IMR-90 (cell line): ENCODE measurements around the gene GLS. TPM values are rescaled to one million over a fixed set of nuclear protein-coding genes. Genes with fewer than 3 reads are reported as not detected.

Source experiments
- ATAC-seq: fragments of 200-7000 bp; cut with Tn5 transposase; 2 replicates; pipeline ENCODE4 v1.9.1; 2020; ENCODE audit warnings: low read depth, mild to moderate bottlenecking, moderate library complexity
- BruUV-seq: library from RNA; stranded (reverse); fragments of 400-500 nt; replicated peaks from 2 replicates; lab custom pipeline; 2021; lab: Mats Ljungman, UMichigan
- CTCF ChIA-PET: fragments of 300-600 bp; formaldehyde crosslinking; extraction: SDS; loops from one replicate; lab custom pipeline; 2021; ENCODE audit warnings: antibody characterized with exemption; lab: Yijun Ruan, JAX
- POLR2A ChIA-PET: fragments of 300-600 bp; sonication (Branson Sonifier 250); formaldehyde crosslinking; loops from one replicate; lab custom pipeline; 2022; ENCODE audit warnings: antibody characterized with exemption; ENCODE audit not compliant: unreplicated experiment; lab: Charles Lee
- DNase-seq: peaks from one replicate; pipeline ENCODE4 v3.0.0; 2013
- H2AFZ ChIP-seq: replicated peaks from 2 replicates; pipeline ENCODE3; 2013; ENCODE audit warnings: low read length, mild to moderate bottlenecking; ENCODE audit not compliant: poor library complexity
- H2AK5ac ChIP-seq: 2 replicates; pipeline ENCODE4 v1.6.1; 2013; ENCODE audit warnings: low read depth, low read length, inconsistent platforms
- H2AK9ac ChIP-seq: replicated peaks from 2 replicates; pipeline ENCODE3; 2013; ENCODE audit warnings: mild to moderate bottlenecking, low read depth, low read length, moderate library complexity; ENCODE audit not compliant: poor library complexity
- H2BK120ac ChIP-seq: 2 replicates; pipeline ENCODE4 v1.6.1; 2013; ENCODE audit warnings: low read depth, low read length, inconsistent platforms
- H2BK15ac ChIP-seq: 3 replicates; pipeline ENCODE4 v1.6.1; 2013; ENCODE audit warnings: low read depth, low read length, inconsistent platforms
- H2BK20ac ChIP-seq: 2 replicates; pipeline ENCODE4 v1.6.1; 2013; ENCODE audit warnings: low read depth, mild to moderate bottlenecking, inconsistent platforms, low read length, moderate library complexity
- H2BK5ac ChIP-seq: 2 replicates; pipeline ENCODE4 v1.6.1; 2013; ENCODE audit warnings: mild to moderate bottlenecking, low read depth, low read length, inconsistent platforms; ENCODE audit not compliant: poor library complexity, severe bottlenecking
- H3K14ac ChIP-seq: replicated peaks from 2 replicates; pipeline ENCODE4 v1.6.1; 2013; ENCODE audit warnings: low read depth, low read length, inconsistent platforms
- H3K18ac ChIP-seq: 2 replicates; pipeline ENCODE4 v1.6.1; 2013; ENCODE audit warnings: low read depth, low read length, control low read depth
- H3K23ac ChIP-seq: 2 replicates; pipeline ENCODE4 v1.6.1; 2013; ENCODE audit warnings: low read depth, low read length, inconsistent platforms
- H3K27ac ChIP-seq: 2 replicates; pipeline ENCODE4 v1.5.1; 2013; ENCODE audit warnings: mild to moderate bottlenecking, control low read depth, low read length; ENCODE audit not compliant: insufficient read depth
- H3K27me3 ChIP-seq: 2 replicates; pipeline ENCODE4 v1.6.1; 2013; ENCODE audit warnings: low read length; ENCODE audit not compliant: control insufficient read depth, insufficient read depth
- H3K36me3 ChIP-seq: 2 replicates; pipeline ENCODE4 v1.6.1; 2013; ENCODE audit warnings: low read length, mixed read lengths; ENCODE audit not compliant: control insufficient read depth, insufficient read depth
- H3K4ac ChIP-seq: 2 replicates; pipeline ENCODE4 v1.6.1; 2013; ENCODE audit warnings: low read depth, low read length, inconsistent platforms
- H3K4me1 ChIP-seq: 2 replicates; pipeline ENCODE4 v1.6.1; 2013; ENCODE audit warnings: low read length, mixed read lengths; ENCODE audit not compliant: control insufficient read depth, insufficient read depth
- H3K4me2 ChIP-seq: 2 replicates; pipeline ENCODE4 v1.6.1; 2013; ENCODE audit warnings: low read depth, mild to moderate bottlenecking, control low read depth, low read length, moderate library complexity
- H3K4me3 ChIP-seq: 2 replicates; pipeline ENCODE4 v1.5.1; 2013; ENCODE audit warnings: low read depth, mild to moderate bottlenecking, control low read depth, low read length, moderate library complexity; ENCODE audit not compliant: insufficient read depth
- H3K56ac ChIP-seq: 2 replicates; pipeline ENCODE4 v1.6.1; 2013; ENCODE audit warnings: low read length, inconsistent platforms; ENCODE audit not compliant: insufficient read depth; ENCODE audit errors: extremely low read depth
- H3K79me1 ChIP-seq, 2 experiments: 2 replicates each; pipeline ENCODE4 v1.6.1; 2013; ENCODE audit warnings: low read length in 2 of 2, inconsistent platforms in 1 of 2, low read depth in 1 of 2
- H3K9ac ChIP-seq: 2 replicates; pipeline ENCODE4 v1.6.1; 2013; ENCODE audit warnings: low read depth, low read length, control low read depth
- H3K9me1 ChIP-seq: 2 replicates; pipeline ENCODE4 v1.6.1; 2013; ENCODE audit warnings: low read length, inconsistent platforms; ENCODE audit not compliant: insufficient read depth
- H3K9me3 ChIP-seq: 2 replicates; pipeline ENCODE4 v1.6.1; 2013; ENCODE audit warnings: low read length; ENCODE audit not compliant: control insufficient read depth, insufficient read depth
- H4K20me1 ChIP-seq: 2 replicates; pipeline ENCODE4 v1.6.1; 2013; ENCODE audit warnings: low read length, inconsistent platforms; ENCODE audit not compliant: insufficient read depth
- H4K5ac ChIP-seq: 2 replicates; pipeline ENCODE4 v1.6.1; 2013; ENCODE audit warnings: mild to moderate bottlenecking, low read depth, low read length, control low read depth
- H4K8ac ChIP-seq, 2 experiments: 2 replicates each; pipeline ENCODE4 v1.6.1; 2013; ENCODE audit warnings: low read depth in 2 of 2, low read length in 2 of 2, control low read depth in 1 of 2, inconsistent platforms in 1 of 2
- H4K91ac ChIP-seq: 2 replicates; pipeline ENCODE4 v1.6.1; 2013; ENCODE audit warnings: low read depth, low read length, inconsistent platforms; ENCODE audit not compliant: insufficient read depth
- BHLHE40 ChIP-seq: fragments of 150-350 bp; IDR thresholded peaks from 2 replicates; pipeline ENCODE4 v1.6.1; 2016; ENCODE audit warnings: mild to moderate bottlenecking, low read depth, low read length
- CEBPB ChIP-seq: IDR thresholded peaks from 2 replicates; pipeline ENCODE4 v1.6.1; 2012; ENCODE audit warnings: low read depth, low read length, improper control_type of control experiment
- CHD1 ChIP-seq: IDR thresholded peaks from 2 replicates; pipeline ENCODE4 v1.6.1; 2012; ENCODE audit warnings: low read depth, low read length, improper control_type of control experiment
- CTCF ChIP-seq: conservative IDR thresholded peaks from 2 replicates; pipeline ENCODE4 v1.5.1; 2012; ENCODE audit warnings: mild to moderate bottlenecking, low read depth, low read length, improper control_type of control experiment
- ELK1 ChIP-seq: fragments of 150-350 bp; IDR thresholded peaks from 2 replicates; pipeline ENCODE4 v1.6.1; 2016; ENCODE audit warnings: low read depth, mild to moderate bottlenecking, low read length, moderate library complexity, borderline replicate concordance
- FOS ChIP-seq: fragments of 150-350 bp; IDR thresholded peaks from 2 replicates; pipeline ENCODE4 v1.6.1; 2016; ENCODE audit warnings: low read depth, low read length
- MAFK ChIP-seq: IDR thresholded peaks from 2 replicates; pipeline ENCODE4 v1.6.1; 2012; ENCODE audit warnings: low read depth, low read length, improper control_type of control experiment
- MAZ ChIP-seq: IDR thresholded peaks from 2 replicates; pipeline ENCODE4 v1.6.1; 2012; ENCODE audit warnings: low read depth, mild to moderate bottlenecking, low read length, improper control_type of control experiment, moderate library complexity, borderline replicate concordance
- MXI1 ChIP-seq: IDR thresholded peaks from 2 replicates; pipeline ENCODE4 v1.6.1; 2012; ENCODE audit warnings: low read depth, mild to moderate bottlenecking, low read length, moderate library complexity, borderline replicate concordance
- NFE2L2 ChIP-seq: fragments of 150-350 bp; IDR thresholded peaks from 2 replicates; pipeline ENCODE4 v1.6.1; 2016; ENCODE audit warnings: low read depth, mild to moderate bottlenecking, low read length
- POLR2A ChIP-seq: IDR thresholded peaks from 2 replicates; pipeline ENCODE4 v1.6.1; 2012; ENCODE audit warnings: mild to moderate bottlenecking, low read depth, low read length
- RAD21 ChIP-seq: IDR thresholded peaks from 2 replicates; pipeline ENCODE4 v1.6.1; 2012; ENCODE audit warnings: low read length, improper control_type of control experiment
- RCOR1 ChIP-seq: IDR thresholded peaks from 2 replicates; pipeline ENCODE4 v1.6.1; 2012; ENCODE audit warnings: mild to moderate bottlenecking, low read length, improper control_type of control experiment; ENCODE audit not compliant: insufficient replicate concordance
- RFX5 ChIP-seq: IDR thresholded peaks from 2 replicates; pipeline ENCODE4 v1.8.0; 2012; ENCODE audit warnings: low read depth, mild to moderate bottlenecking, low read length, moderate library complexity
- SMC3 ChIP-seq: fragments of 150-350 bp; IDR thresholded peaks from 2 replicates; pipeline ENCODE4 v1.6.1; 2016; ENCODE audit warnings: low read depth, mild to moderate bottlenecking, antibody characterized with exemption, low read length, moderate library complexity
- USF2 ChIP-seq: fragments of 150-350 bp; IDR thresholded peaks from 2 replicates; pipeline ENCODE4 v1.6.1; 2017; ENCODE audit warnings: mild to moderate bottlenecking, antibody characterized with exemption, low read length, low read depth
- WGBS, 2 experiments: methylation state at CpG; one replicate each; pipeline versions ENCODE4 v1.1.5 to v1.1.7; 2013; ENCODE audit warnings: missing lambda C conversion rate in 2 of 2; ENCODE audit not compliant: insufficient read length in 1 of 2; ENCODE audit errors: extremely low coverage in 2 of 2; 5-methylcytosine and 5-hydroxymethylcytosine counted together
- dilution Hi-C: fragments of 300-500 bp; cut with HindIII; formaldehyde crosslinking; loops from one replicate; pipeline ENCODE4 v1.14.3; 2018; ENCODE audit warnings: low sequenced_read_pairs; ENCODE audit not compliant: unreplicated experiment
- in situ Hi-C: fragments of 300-500 bp; cut with MboI; formaldehyde crosslinking; loops from 3 replicates; pipeline ENCODE4 v1.14.3; 2019; ENCODE audit warnings: low sequenced_read_pairs, inconsistent platforms, mixed read lengths
- intact Hi-C: fragments of 100-400 bp; cut with micrococcal nuclease; formaldehyde crosslinking; loops from 2 replicates; pipeline ENCODE4 v1.10.0; 2022
- polyA plus RNA-seq, 3 experiments: library from polyadenylated mRNA; depleted of rRNA; stranded (reverse); fragments of >200 nt; gene quantifications; 2 replicates each; pipeline ENCODE4 v1.2.3, GENCODE V29; 2012; ENCODE audit warnings: low replicate concordance in 1 of 3
- total RNA-seq: library from RNA; depleted of rRNA; stranded (reverse); fragments of >200 nt; gene quantifications from 2 replicates; pipeline ENCODE4 v1.2.3, GENCODE V29; 2012

The GLS gene
- total and polyA plus RNA-seq, 2 of the 4 experiments (the other 2 are of a cell fraction), result 87.5 to 130 TPM

GRCh38 chr2:190993292-190993643 is 112.6 kb downstream of the GLS start:
- H2AK5ac ChIP-seq, result no peak overlapping the region
- no peaks in the 10 kb centered on the region for H3K27me3 ChIP-seq
- H2BK120ac ChIP-seq, result no peak overlapping the region
- H4K8ac ChIP-seq, result no peak overlapping the region
- ChIA-PET CTCF (no interaction called here), POLR2A (no interaction called here)
- ATAC-seq, result no peak
- 100% methylated on average over 2 of the region's 6 CpGs; no CpG with 5 or more reads in 1 of the 2 experiments for WGBS, 2 experiments
- H3K4ac ChIP-seq, result no peak overlapping the region
- intact Hi-C loops, result no loop called here
- H3K18ac ChIP-seq, result no peak overlapping the region
- 0 out of 2 replicates have a peak, but pooled peaks cover 4% of the 10 kb centered on the region for H4K20me1 ChIP-seq
- H4K91ac ChIP-seq, result no peak overlapping the region
- H2AFZ ChIP-seq, result no peak overlapping the region
- no peak overlapping the region for H4K5ac ChIP-seq
- H3K4me2 ChIP-seq, result no peak overlapping the region
- no peak overlapping the region for H3K14ac ChIP-seq
- H3K23ac ChIP-seq, result no peak overlapping the region
- TF ChIP-seq MAFK, result no peak; the same call in 1 of the 2 replicates
- TF ChIP-seq MAZ, result no peak
- no peak for TF ChIP-seq CEBPB
- no peak for TF ChIP-seq RAD21
- TF ChIP-seq RFX5, result no peak
- TF ChIP-seq CTCF, result no peak
- no peak for TF ChIP-seq POLR2A
- TF ChIP-seq BHLHE40, result no peak
- TF ChIP-seq ELK1, result no peak
- TF ChIP-seq CHD1, result no peak
- TF ChIP-seq USF2, result no peak
- TF ChIP-seq SMC3, result no peak
- TF ChIP-seq NFE2L2, result no peak
- TF ChIP-seq FOS, result no peak
- TF ChIP-seq MXI1, result no peak
- no peak for TF ChIP-seq RCOR1
- H3K36me3 ChIP-seq, result peaks cover 63% of the 10 kb centered on the region
- peaks cover 10 to 19% of the 10 kb centered on the region in 2 experiments for H3K79me1 ChIP-seq
- H2AK9ac ChIP-seq, result no peak overlapping the region
- no peaks in the 10 kb centered on the region for H3K4me1 ChIP-seq
- no peak overlapping the region for H2BK20ac ChIP-seq
- no peaks in the 10 kb centered on the region for H3K9me3 ChIP-seq
- H3K9ac ChIP-seq, result no peak overlapping the region
- BruUV-seq, result no TSS peak
- dilution Hi-C loops, result no loop called here
- H2BK5ac ChIP-seq, result no peak overlapping the region
- H3K9me1 ChIP-seq, result peaks cover 2% of the 10 kb centered on the region; the same call in 1 of the 2 replicates
- H3K4me3 ChIP-seq, result no peak overlapping the region
- no peak overlapping the region for H3K56ac ChIP-seq
- no peak overlapping the region for H3K27ac ChIP-seq
- in situ Hi-C loops, result no loop called here
- no peak overlapping the region for H2BK15ac ChIP-seq
- DNase-seq, result no peak
